ENCODE data around the gene KCNMA1.

GRCh38 chr10:77296534-77297392 lies 340.8 kb downstream of the KCNMA1 start:
- no peak for TF ChIP-seq CTCF (IDR thresholded peaks at IDR 0.05; ENCODE audit: insufficient read depth, low read length, poor library complexity, severe bottlenecking)
- TF ChIP-seq EZH2phosphoT487 (conservative IDR thresholded peaks at IDR 0.05; ENCODE audit: low read length) = no peak

Measured in SU-DHL-6 (cell line).